HEK293 (cell line): ENCODE results near the gene CFAP46.

ENCODE experiments used
- CTCF ChIA-PET: fragments of 350-600 bp; formaldehyde crosslinking; extraction: SDS; loops from one replicate; lab custom pipeline; 2021; ENCODE audit warnings: antibody characterized with exemption; lab: Yijun Ruan, JAX
- POLR2A ChIA-PET: fragments of 300-600 bp; formaldehyde crosslinking; extraction: SDS; loops from one replicate; lab custom pipeline; 2020; ENCODE audit warnings: antibody characterized with exemption, inconsistent platforms; lab: Yijun Ruan, JAX
- H3K27ac ChIP-seq: fragments of 200-500 bp; sonication (Bioruptor generic); 2 replicates; pipeline ENCODE4 v1.5.1; 2014; ENCODE audit warnings: low read depth, low read length, control low read depth, inconsistent platforms; ENCODE audit errors: extremely low read depth
- H3K36me3 ChIP-seq, 2 experiments: fragments of 200-500 bp in 1 of 2; sonication (Bioruptor generic) in 1 of 2; 1 replicate in 1 of 2; 2 replicates in 1 of 2; pipeline ENCODE4 v1.5.1; 2014 to 2017; ENCODE audit warnings: inconsistent platforms in 2 of 2, low read length in 2 of 2; ENCODE audit not compliant: control insufficient read depth in 2 of 2, insufficient read depth in 1 of 2
- H3K4me1 ChIP-seq: fragments of 200-500 bp; sonication (Bioruptor generic); 2 replicates; pipeline ENCODE4 v1.5.1; 2014; ENCODE audit warnings: mild to moderate bottlenecking, low read length, inconsistent platforms; ENCODE audit not compliant: control insufficient read depth, insufficient read depth
- H3K4me3 ChIP-seq: 2 replicates; pipeline ENCODE4 v1.5.1; 2011; ENCODE audit warnings: low read depth, mild to moderate bottlenecking, control low read depth, low read length, moderate library complexity
- H3K9me3 ChIP-seq: fragments of 200-500 bp; sonication (Bioruptor generic); 2 replicates; pipeline ENCODE4 v1.5.1; 2014; ENCODE audit warnings: low read depth, low read length, inconsistent platforms; ENCODE audit not compliant: control insufficient read depth, insufficient read depth
- EGR2 ChIP-seq: fragments of 450-650 bp; formaldehyde crosslinking; IDR thresholded peaks from 2 replicates; pipeline ENCODE4 v1.5.1; 2016; ENCODE audit warnings: low read depth, missing biosample characterization, missing genetic modification characterization
- ELK4 ChIP-seq: IDR thresholded peaks from 2 replicates; pipeline ENCODE4 v1.6.1; 2011; ENCODE audit warnings: mild to moderate bottlenecking, low read depth, low read length, borderline replicate concordance
- SALL2 ChIP-seq: fragments of 450-650 bp; formaldehyde crosslinking; IDR thresholded peaks from 2 replicates; pipeline ENCODE4 v1.5.0; 2017; ENCODE audit warnings: missing biosample characterization, mild to moderate bottlenecking, missing genetic modification characterization, borderline replicate concordance
- SCRT2 ChIP-seq: fragments of 450-650 bp; formaldehyde crosslinking; IDR thresholded peaks from 2 replicates; pipeline ENCODE4 v1.5.1; 2016; ENCODE audit warnings: missing biosample characterization, missing genetic modification characterization
- TRIM28 ChIP-seq: IDR thresholded peaks from 2 replicates; pipeline ENCODE4 v1.6.1; 2011; ENCODE audit warnings: low read length, control low read depth, borderline replicate concordance
- ZBTB48 ChIP-seq: fragments of 450-650 bp; formaldehyde crosslinking; IDR thresholded peaks from 2 replicates; pipeline ENCODE4 v1.5.1; 2016; ENCODE audit warnings: missing biosample characterization, missing genetic modification characterization
- ZFP3 ChIP-seq: fragments of 450-650 bp; formaldehyde crosslinking; IDR thresholded peaks from 2 replicates; pipeline ENCODE4 v1.5.1; 2016; ENCODE audit warnings: low read depth, missing biosample characterization, missing genetic modification characterization
- ZNF10 ChIP-seq: fragments of 450-650 bp; formaldehyde crosslinking; IDR thresholded peaks from 2 replicates; pipeline ENCODE4 v1.5.1; 2017; ENCODE audit warnings: missing biosample characterization, missing genetic modification characterization
- ZNF223 ChIP-seq: fragments of 450-650 bp; formaldehyde crosslinking; IDR thresholded peaks from 2 replicates; pipeline ENCODE4 v1.5.1; 2016; ENCODE audit warnings: missing biosample characterization, missing genetic modification characterization
- ZNF280C ChIP-seq: fragments of 450-650 bp; formaldehyde crosslinking; IDR thresholded peaks from 2 replicates; pipeline ENCODE4 v1.5.1; 2016; ENCODE audit warnings: missing biosample characterization, missing genetic modification characterization
- ZNF292 ChIP-seq: fragments of 450-650 bp; formaldehyde crosslinking; IDR thresholded peaks from 2 replicates; pipeline ENCODE4 v1.5.1; 2016; ENCODE audit warnings: low read depth, missing biosample characterization, missing genetic modification characterization, borderline replicate concordance
- ZNF311 ChIP-seq: fragments of 450-650 bp; formaldehyde crosslinking; IDR thresholded peaks from 2 replicates; pipeline ENCODE4 v1.5.1; 2017; ENCODE audit warnings: missing biosample characterization, missing genetic modification characterization, borderline replicate concordance
- ZNF335 ChIP-seq: fragments of 450-650 bp; formaldehyde crosslinking; conservative IDR thresholded peaks from 2 replicates; pipeline ENCODE4 v1.5.1; 2016; ENCODE audit warnings: missing biosample characterization, missing genetic modification characterization
- ZNF473 ChIP-seq: fragments of 450-650 bp; formaldehyde crosslinking; IDR thresholded peaks from 2 replicates; pipeline ENCODE4 v1.5.1; 2017; ENCODE audit warnings: missing biosample characterization, missing genetic modification characterization
- ZNF529 ChIP-seq: fragments of 450-650 bp; formaldehyde crosslinking; IDR thresholded peaks from 2 replicates; pipeline ENCODE4 v1.5.1; 2017; ENCODE audit warnings: missing genetic modification characterization, missing biosample characterization; ENCODE audit not compliant: insufficient replicate concordance
- ZNF701 ChIP-seq: fragments of 450-650 bp; formaldehyde crosslinking; IDR thresholded peaks from 2 replicates; pipeline ENCODE4 v1.5.1; 2016; ENCODE audit warnings: missing biosample characterization, missing genetic modification characterization
- ZNF76 ChIP-seq: fragments of 450-650 bp; formaldehyde crosslinking; IDR thresholded peaks from 2 replicates; pipeline ENCODE4; 2016; ENCODE audit warnings: low read depth, missing biosample characterization, missing genetic modification characterization, borderline replicate concordance
- TF ChIP-seq, protein P1 (sequence below): fragments of 450-650 bp; formaldehyde crosslinking; IDR thresholded peaks from 2 replicates; pipeline ENCODE4 v1.5.1; 2016; ENCODE audit warnings: missing biosample characterization, missing genetic modification characterization
- TF ChIP-seq, protein P2 (sequence below): fragments of 450-650 bp; formaldehyde crosslinking; IDR thresholded peaks from 2 replicates; pipeline ENCODE4 v1.5.1; 2016; ENCODE audit warnings: missing biosample characterization, missing genetic modification characterization, borderline replicate concordance
- TF ChIP-seq, protein P3 (sequence below): fragments of 450-650 bp; formaldehyde crosslinking; IDR thresholded peaks from 2 replicates; pipeline ENCODE4 v1.5.1; 2017; ENCODE audit warnings: missing biosample characterization, missing genetic modification characterization

The CFAP46 gene

GRCh38 chr10:132820056-132820455, 122.3 kb downstream of the CFAP46 start (continued):
- TF ChIP-seq, protein P1, sequence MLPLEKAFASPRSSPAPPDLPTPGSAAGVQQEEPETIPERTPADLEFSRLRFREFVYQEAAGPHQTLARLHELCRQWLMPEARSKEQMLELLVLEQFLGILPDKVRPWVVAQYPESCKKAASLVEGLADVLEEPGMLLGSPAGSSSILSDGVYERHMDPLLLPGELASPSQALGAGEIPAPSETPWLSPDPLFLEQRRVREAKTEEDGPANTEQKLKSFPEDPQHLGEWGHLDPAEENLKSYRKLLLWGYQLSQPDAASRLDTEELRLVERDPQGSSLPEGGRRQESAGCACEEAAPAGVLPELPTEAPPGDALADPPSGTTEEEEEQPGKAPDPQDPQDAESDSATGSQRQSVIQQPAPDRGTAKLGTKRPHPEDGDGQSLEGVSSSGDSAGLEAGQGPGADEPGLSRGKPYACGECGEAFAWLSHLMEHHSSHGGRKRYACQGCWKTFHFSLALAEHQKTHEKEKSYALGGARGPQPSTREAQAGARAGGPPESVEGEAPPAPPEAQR (tag by site-specific recombination): no peak

DNA sequence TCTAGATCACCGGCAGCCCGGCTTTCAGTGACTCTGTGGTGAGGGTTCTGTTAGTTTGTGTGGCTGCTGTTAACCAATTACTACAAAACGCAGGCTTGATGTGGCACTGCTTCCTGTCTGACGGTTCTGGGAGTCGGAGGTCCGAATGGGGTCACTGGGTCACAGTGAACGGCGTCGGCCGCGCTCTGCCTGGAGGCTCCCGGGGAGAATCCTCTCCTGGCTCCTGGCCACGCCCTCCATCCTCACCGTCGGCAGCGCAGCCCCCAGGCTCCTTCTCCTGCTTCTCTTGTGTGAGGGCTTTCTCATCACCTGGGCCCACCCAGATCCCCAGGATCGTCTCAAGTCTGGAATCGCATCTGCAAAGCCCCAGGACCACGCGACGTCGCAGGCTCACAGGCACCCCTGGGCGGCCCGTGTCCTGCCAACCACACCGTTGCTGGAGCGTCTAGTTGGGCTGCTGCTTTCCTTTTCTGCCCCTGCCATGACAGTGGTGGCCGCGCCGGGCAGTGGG, 124.6 kb downstream of the CFAP46 start:
- Histone ChIP-seq H3K27ac (no peak overlapping the region), H3K9me3 (no peaks in the 10 kb centered on the region), H3K4me3 (no peak overlapping the region), H3K4me1 (no peaks in the 10 kb centered on the region)
- POLR2A ChIA-PET: no interaction called here
- CTCF ChIA-PET: interaction anchor here (0.7 kb wide), 1 partner anchor 62 kb away, joined by 3 read pairs; no protein-coding TSS in a partner anchor
- no peak for TF ChIP-seq EGR2 (tag by site-specific recombination)
- no peak for TF ChIP-seq SALL2 (tag by site-specific recombination)
- no peak for TF ChIP-seq ZNF529
- TF ChIP-seq ZNF335 (tag by site-specific recombination): no peak
- TF ChIP-seq, protein P2, sequence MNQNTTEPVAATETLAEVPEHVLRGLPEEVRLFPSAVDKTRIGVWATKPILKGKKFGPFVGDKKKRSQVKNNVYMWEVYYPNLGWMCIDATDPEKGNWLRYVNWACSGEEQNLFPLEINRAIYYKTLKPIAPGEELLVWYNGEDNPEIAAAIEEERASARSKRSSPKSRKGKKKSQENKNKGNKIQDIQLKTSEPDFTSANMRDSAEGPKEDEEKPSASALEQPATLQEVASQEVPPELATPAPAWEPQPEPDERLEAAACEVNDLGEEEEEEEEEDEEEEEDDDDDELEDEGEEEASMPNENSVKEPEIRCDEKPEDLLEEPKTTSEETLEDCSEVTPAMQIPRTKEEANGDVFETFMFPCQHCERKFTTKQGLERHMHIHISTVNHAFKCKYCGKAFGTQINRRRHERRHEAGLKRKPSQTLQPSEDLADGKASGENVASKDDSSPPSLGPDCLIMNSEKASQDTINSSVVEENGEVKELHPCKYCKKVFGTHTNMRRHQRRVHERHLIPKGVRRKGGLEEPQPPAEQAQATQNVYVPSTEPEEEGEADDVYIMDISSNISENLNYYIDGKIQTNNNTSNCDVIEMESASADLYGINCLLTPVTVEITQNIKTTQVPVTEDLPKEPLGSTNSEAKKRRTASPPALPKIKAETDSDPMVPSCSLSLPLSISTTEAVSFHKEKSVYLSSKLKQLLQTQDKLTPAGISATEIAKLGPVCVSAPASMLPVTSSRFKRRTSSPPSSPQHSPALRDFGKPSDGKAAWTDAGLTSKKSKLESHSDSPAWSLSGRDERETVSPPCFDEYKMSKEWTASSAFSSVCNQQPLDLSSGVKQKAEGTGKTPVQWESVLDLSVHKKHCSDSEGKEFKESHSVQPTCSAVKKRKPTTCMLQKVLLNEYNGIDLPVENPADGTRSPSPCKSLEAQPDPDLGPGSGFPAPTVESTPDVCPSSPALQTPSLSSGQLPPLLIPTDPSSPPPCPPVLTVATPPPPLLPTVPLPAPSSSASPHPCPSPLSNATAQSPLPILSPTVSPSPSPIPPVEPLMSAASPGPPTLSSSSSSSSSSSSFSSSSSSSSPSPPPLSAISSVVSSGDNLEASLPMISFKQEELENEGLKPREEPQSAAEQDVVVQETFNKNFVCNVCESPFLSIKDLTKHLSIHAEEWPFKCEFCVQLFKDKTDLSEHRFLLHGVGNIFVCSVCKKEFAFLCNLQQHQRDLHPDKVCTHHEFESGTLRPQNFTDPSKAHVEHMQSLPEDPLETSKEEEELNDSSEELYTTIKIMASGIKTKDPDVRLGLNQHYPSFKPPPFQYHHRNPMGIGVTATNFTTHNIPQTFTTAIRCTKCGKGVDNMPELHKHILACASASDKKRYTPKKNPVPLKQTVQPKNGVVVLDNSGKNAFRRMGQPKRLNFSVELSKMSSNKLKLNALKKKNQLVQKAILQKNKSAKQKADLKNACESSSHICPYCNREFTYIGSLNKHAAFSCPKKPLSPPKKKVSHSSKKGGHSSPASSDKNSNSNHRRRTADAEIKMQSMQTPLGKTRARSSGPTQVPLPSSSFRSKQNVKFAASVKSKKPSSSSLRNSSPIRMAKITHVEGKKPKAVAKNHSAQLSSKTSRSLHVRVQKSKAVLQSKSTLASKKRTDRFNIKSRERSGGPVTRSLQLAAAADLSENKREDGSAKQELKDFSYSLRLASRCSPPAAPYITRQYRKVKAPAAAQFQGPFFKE (tag by site-specific recombination): no peak
- TF ChIP-seq ZNF10: no peak
- TF ChIP-seq ZFP3 (tag by site-specific recombination): no peak
- TF ChIP-seq, protein P3, sequence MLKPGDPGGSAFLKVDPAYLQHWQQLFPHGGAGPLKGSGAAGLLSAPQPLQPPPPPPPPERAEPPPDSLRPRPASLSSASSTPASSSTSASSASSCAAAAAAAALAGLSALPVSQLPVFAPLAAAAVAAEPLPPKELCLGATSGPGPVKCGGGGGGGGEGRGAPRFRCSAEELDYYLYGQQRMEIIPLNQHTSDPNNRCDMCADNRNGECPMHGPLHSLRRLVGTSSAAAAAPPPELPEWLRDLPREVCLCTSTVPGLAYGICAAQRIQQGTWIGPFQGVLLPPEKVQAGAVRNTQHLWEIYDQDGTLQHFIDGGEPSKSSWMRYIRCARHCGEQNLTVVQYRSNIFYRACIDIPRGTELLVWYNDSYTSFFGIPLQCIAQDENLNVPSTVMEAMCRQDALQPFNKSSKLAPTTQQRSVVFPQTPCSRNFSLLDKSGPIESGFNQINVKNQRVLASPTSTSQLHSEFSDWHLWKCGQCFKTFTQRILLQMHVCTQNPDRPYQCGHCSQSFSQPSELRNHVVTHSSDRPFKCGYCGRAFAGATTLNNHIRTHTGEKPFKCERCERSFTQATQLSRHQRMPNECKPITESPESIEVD (tag by site-specific recombination): no peak
- TF ChIP-seq ZNF223: no peak
- no peak for TF ChIP-seq ZNF701
- no peak for TF ChIP-seq ZNF292 (tag by site-specific recombination)
- no peak for TF ChIP-seq ELK4
- TF ChIP-seq, all 188 proteins: peak for 0
- no peaks in the 10 kb centered on the region for H3K36me3 ChIP-seq

- no peak overlapping the region for H3K4me3 ChIP-seq
- no peak overlapping the region for H3K27ac ChIP-seq
- H3K9me3 ChIP-seq: no peaks in the 10 kb centered on the region
- ChIA-PET POLR2A (no interaction called here), CTCF (interaction anchor here (0.7 to 1.8 kb wide), 3 partner anchors 14 to 24 kb away, joined by 3 to 5 read pairs (median 3); no protein-coding TSS in a partner anchor)
- H3K36me3 ChIP-seq: no peaks in the 10 kb centered on the region
- H3K4me1 ChIP-seq: no peaks in the 10 kb centered on the region
- TF ChIP-seq ZNF76 (no peak), SCRT2 (tag by site-specific recombination) (no peak), ZBTB48 (no peak), ZNF473 (tag by site-specific recombination) (no peak), ZNF311 (tag by site-specific recombination) (no peak), ZNF280C (tag by site-specific recombination) (no peak), TRIM28 (no peak)
Observed at GRCh38 chr10:132816718-132817117, 125.7 kb downstream of the CFAP46 start.
